Keratinocyte (primary cell): ENCODE data around the gene P4HB. TPM values are rescaled to one million over a fixed set of nuclear protein-coding genes. Genes with fewer than 3 reads are reported as not detected.

Source experiments
- DNase-seq: peaks from one replicate; pipeline ENCODE4 v3.0.0-alpha.2; 2011; ENCODE audit warnings: low read depth, missing footprints, low spot score
- FAIRE-seq: peaks from 2 replicates; lab custom pipeline; 2011; peaks lifted over from hg19 to GRCh38; lab: Jason Lieb, UNC
- H2AFZ ChIP-seq: 2 replicates; pipeline ENCODE4 v1.6.0; 2012; ENCODE audit warnings: low read length, control low read depth, inconsistent platforms; ENCODE audit not compliant: control insufficient read depth
- H3K27ac ChIP-seq: 2 replicates; pipeline ENCODE4 v1.5.1; 2011; ENCODE audit warnings: low read length; ENCODE audit not compliant: control insufficient read depth, insufficient read depth
- H3K27me3 ChIP-seq: 3 replicates; pipeline ENCODE4 v1.6.0; 2011; ENCODE audit warnings: low read length; ENCODE audit not compliant: control insufficient read depth, insufficient read depth; ENCODE audit errors: extremely low read depth
- H3K36me3 ChIP-seq, 2 experiments: 2 replicates in 1 of 2; 3 replicates in 1 of 2; pipeline ENCODE4 v1.5.1; 2011; ENCODE audit warnings: low read length in 2 of 2, mild to moderate bottlenecking in 1 of 2; ENCODE audit not compliant: control insufficient read depth in 2 of 2, insufficient read depth in 2 of 2; ENCODE audit errors: extremely low read depth in 1 of 2
- H3K4me1 ChIP-seq: 3 replicates; pipeline ENCODE4 v1.5.1; 2011; ENCODE audit warnings: low read length; ENCODE audit not compliant: control insufficient read depth, insufficient read depth; ENCODE audit errors: extremely low read depth
- H3K4me2 ChIP-seq: 3 replicates; pipeline ENCODE4 v1.6.0; 2011; ENCODE audit warnings: low read depth, low read length; ENCODE audit not compliant: control insufficient read depth, insufficient read depth; ENCODE audit errors: extremely low read depth
- H3K4me3 ChIP-seq, 3 experiments: fragments of 200-600 bp in 1 of 3; sonication (generic) in 1 of 3; 2 replicates in 2 of 3; 3 replicates in 1 of 3; pipeline ENCODE4 v1.5.1; 2011 to 2016; ENCODE audit warnings: low read length in 3 of 3, mild to moderate bottlenecking in 3 of 3, control low read depth in 2 of 3, inconsistent platforms in 1 of 3, low read depth in 1 of 3, mixed read lengths in 1 of 3, mixed run types in 1 of 3, moderate library complexity in 1 of 3; ENCODE audit not compliant: control insufficient read depth in 2 of 3, insufficient read depth in 2 of 3; ENCODE audit errors: extremely low read depth in 1 of 3
- H3K79me2 ChIP-seq: 2 replicates; pipeline ENCODE4 v1.6.0; 2012; ENCODE audit warnings: low read length; ENCODE audit not compliant: control insufficient read depth, insufficient read depth
- H3K9ac ChIP-seq: 3 replicates; pipeline ENCODE4 v1.6.0; 2011; ENCODE audit warnings: low read length; ENCODE audit not compliant: control insufficient read depth, insufficient read depth; ENCODE audit errors: extremely low read depth
- H3K9me1 ChIP-seq: 3 replicates; pipeline ENCODE4 v1.6.0; 2011; ENCODE audit warnings: low read length; ENCODE audit not compliant: control insufficient read depth, insufficient read depth; ENCODE audit errors: extremely low read depth
- H3K9me3 ChIP-seq: 2 replicates; pipeline ENCODE4 v1.5.1; 2012; ENCODE audit warnings: low read depth, low read length; ENCODE audit not compliant: control insufficient read depth
- H4K20me1 ChIP-seq: 3 replicates; pipeline ENCODE4 v1.6.0; 2011; ENCODE audit warnings: low read length; ENCODE audit not compliant: control insufficient read depth, insufficient read depth; ENCODE audit errors: extremely low read depth
- EZH2 ChIP-seq: IDR thresholded peaks from one replicate; pipeline ENCODE4 v1.6.1; 2012; ENCODE audit warnings: inconsistent platforms, mild to moderate bottlenecking, low read length, moderate library complexity
- dilution Hi-C: fragments of 300-500 bp; cut with MboI; formaldehyde crosslinking; loops from one replicate; pipeline ENCODE4 v1.7.0; 2020; ENCODE audit warnings: low sequenced_read_pairs; ENCODE audit not compliant: extremely low pct_ligation_motif_present
- polyA plus RNA-seq, 5 experiments: library from polyadenylated mRNA; depleted of rRNA in 3 of 5; stranded (reverse) in 3 of 5; stranded (forward) in 1 of 5; unstranded in 1 of 5; fragments of >200 nt; gene quantifications; 1 replicate in 1 of 5; 2 replicates in 3 of 5; 3 replicates in 1 of 5; pipeline versions ENCODE4 v1.2.1 to v1.2.3, GENCODE V29; 2011 to 2012; ENCODE audit warnings: missing spikeins in 2 of 5, low read depth in 1 of 5, low replicate concordance in 1 of 5
- TF ChIP-seq, protein P1 (sequence below), 3 experiments: IDR thresholded peaks in 1 of 3; conservative IDR thresholded peaks in 1 of 3; optimal IDR thresholded peaks in 1 of 3; 2 replicates in 2 of 3; 3 replicates in 1 of 3; pipeline versions ENCODE3 to v1.5.1; 2011; ENCODE audit warnings: low read length in 3 of 3, mild to moderate bottlenecking in 3 of 3, moderate library complexity in 2 of 3, control low read depth in 1 of 3, inconsistent platforms in 1 of 3; ENCODE audit not compliant: insufficient read depth in 2 of 3; ENCODE audit errors: extremely low read depth in 1 of 3

P4HB gene
- polyA plus RNA-seq, 1 donor (not counting 4 experiments of a cell fraction or from before 2014, with no cell fraction given) = 149 TPM

GRCh38 chr17:81846743-81847689, 13.3 kb downstream of the P4HB start:
- Histone ChIP-seq H3K9me1 (no peaks in the 10 kb centered on the region), H4K20me1 (peaks cover 6% of the 10 kb centered on the region), H3K36me3 (peaks cover 48 to 67% of the 10 kb centered on the region in 2 experiments), H3K4me2 (no peak overlapping the region), H3K9ac (no peak overlapping the region), H3K9me3 (no peaks in the 10 kb centered on the region), H2AFZ (no peak overlapping the region), H3K4me1 (peaks cover 18% of the 10 kb centered on the region), H3K27me3 (no peaks in the 10 kb centered on the region), H3K79me2 (peaks cover 9% of the 10 kb centered on the region), H3K4me3 (no peak overlapping the region), H3K27ac (no peak overlapping the region)
- dilution Hi-C loops = no loop called here
- FAIRE-seq (no peak), DNase-seq (no peak)
- TF ChIP-seq, protein P1, sequence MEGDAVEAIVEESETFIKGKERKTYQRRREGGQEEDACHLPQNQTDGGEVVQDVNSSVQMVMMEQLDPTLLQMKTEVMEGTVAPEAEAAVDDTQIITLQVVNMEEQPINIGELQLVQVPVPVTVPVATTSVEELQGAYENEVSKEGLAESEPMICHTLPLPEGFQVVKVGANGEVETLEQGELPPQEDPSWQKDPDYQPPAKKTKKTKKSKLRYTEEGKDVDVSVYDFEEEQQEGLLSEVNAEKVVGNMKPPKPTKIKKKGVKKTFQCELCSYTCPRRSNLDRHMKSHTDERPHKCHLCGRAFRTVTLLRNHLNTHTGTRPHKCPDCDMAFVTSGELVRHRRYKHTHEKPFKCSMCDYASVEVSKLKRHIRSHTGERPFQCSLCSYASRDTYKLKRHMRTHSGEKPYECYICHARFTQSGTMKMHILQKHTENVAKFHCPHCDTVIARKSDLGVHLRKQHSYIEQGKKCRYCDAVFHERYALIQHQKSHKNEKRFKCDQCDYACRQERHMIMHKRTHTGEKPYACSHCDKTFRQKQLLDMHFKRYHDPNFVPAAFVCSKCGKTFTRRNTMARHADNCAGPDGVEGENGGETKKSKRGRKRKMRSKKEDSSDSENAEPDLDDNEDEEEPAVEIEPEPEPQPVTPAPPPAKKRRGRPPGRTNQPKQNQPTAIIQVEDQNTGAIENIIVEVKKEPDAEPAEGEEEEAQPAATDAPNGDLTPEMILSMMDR (optimal IDR thresholded peaks at IDR 0.05 in 1 of 3, IDR thresholded peaks at IDR 0.05 in 1 of 3, conservative IDR thresholded peaks at IDR 0.05 in 1 of 3; ENCODE audit: extremely low read depth in 1 of 3, insufficient read depth in 2 of 3, low read length in 3 of 3) = no peak
- TF ChIP-seq EZH2 = no peak

DNA sequence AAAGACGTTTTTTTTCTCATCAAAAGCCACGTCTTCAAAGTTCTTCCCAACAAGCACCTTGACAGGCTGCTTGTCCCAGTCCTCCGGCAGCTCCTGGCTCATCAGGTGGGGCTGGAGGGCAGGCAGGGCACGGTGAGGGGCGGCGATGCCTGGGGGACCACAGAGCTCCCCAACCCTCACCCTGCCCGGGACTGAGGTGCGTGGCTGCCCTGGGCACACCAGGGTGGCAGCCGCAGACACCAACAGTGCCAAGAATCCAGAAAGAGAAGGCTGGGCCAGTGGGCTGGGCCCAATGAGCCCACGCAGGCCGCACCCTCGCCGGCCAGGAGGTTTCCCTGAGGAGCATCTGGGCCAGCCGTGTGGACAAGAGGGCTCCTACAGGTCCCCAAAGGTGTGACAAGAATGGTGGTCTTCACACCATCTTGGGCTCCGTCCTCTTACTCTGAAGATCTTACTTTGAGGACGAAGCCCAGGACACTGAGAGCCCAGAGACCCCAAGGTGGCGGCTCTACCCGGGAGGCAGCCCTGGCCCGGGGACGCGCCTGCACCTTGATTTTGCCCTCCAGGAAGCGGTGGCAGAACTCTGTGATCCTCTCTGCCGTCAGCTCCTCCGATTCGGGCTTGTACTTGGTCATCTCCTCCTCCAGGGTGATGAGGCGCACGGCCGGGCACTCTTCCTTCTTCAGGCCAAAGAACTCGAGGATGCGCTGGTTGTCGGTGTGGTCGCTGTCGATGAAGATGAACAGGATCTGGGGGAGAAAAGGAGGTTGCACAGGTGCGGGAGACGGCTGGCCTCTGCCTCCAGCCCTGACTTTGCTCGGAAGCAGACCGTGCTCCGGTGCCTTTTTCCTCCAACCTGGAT, 14.2 kb downstream of the P4HB start:
- Histone ChIP-seq H3K36me3 (peaks cover 38 to 58% of the 10 kb centered on the region in 2 experiments), H2AFZ (no peak overlapping the region), H3K9ac (no peak overlapping the region), H3K79me2 (no peaks in the 10 kb centered on the region), H3K4me2 (no peak overlapping the region), H4K20me1 (peaks cover 2% of the 10 kb centered on the region), H3K4me1 (peaks cover 27% of the 10 kb centered on the region), H3K9me1 (no peaks in the 10 kb centered on the region), H3K27ac (no peak overlapping the region), H3K4me3 (no peak overlapping the region), H3K9me3 (no peaks in the 10 kb centered on the region), H3K27me3 (no peaks in the 10 kb centered on the region)
- DNase-seq (no peak), FAIRE-seq (no peak)
- no peak for TF ChIP-seq EZH2
- TF ChIP-seq, protein P1 (optimal IDR thresholded peaks at IDR 0.05 in 1 of 3, IDR thresholded peaks at IDR 0.05 in 1 of 3, conservative IDR thresholded peaks at IDR 0.05 in 1 of 3; ENCODE audit: extremely low read depth in 1 of 3, insufficient read depth in 2 of 3, low read length in 3 of 3) = no peak
- dilution Hi-C loops = no loop called here
